ENCODE results near the gene UQCC2.

DNA sequence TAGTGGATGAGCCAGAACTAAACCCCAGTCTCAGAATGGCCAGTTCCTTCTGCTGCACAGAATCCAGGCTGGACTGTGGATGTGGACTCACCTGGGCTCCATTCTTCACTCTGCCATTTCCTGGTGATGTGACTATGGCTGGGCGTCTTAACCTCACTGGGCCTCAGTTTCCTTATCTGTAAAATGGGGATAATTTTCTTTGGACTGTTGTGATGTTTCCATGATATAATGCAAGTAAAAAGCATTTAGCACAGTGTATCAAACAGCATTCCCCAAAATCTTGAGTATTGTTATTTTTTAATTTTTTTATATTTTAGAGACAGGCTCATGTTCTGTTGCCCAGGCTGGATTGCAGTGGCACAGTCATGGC, 41.1 kb upstream of the UQCC2 start:
- TF ChIP-seq, protein P1, sequence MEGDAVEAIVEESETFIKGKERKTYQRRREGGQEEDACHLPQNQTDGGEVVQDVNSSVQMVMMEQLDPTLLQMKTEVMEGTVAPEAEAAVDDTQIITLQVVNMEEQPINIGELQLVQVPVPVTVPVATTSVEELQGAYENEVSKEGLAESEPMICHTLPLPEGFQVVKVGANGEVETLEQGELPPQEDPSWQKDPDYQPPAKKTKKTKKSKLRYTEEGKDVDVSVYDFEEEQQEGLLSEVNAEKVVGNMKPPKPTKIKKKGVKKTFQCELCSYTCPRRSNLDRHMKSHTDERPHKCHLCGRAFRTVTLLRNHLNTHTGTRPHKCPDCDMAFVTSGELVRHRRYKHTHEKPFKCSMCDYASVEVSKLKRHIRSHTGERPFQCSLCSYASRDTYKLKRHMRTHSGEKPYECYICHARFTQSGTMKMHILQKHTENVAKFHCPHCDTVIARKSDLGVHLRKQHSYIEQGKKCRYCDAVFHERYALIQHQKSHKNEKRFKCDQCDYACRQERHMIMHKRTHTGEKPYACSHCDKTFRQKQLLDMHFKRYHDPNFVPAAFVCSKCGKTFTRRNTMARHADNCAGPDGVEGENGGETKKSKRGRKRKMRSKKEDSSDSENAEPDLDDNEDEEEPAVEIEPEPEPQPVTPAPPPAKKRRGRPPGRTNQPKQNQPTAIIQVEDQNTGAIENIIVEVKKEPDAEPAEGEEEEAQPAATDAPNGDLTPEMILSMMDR (conservative IDR thresholded peaks at IDR 0.05; ENCODE audit: low read length): no peak
- TF ChIP-seq EZH2phosphoT487 (IDR thresholded peaks at IDR 0.05; ENCODE audit: borderline replicate concordance, low read depth, low read length): no peak
